Gastroesophageal sphincter (tissue), 4 donors: ENCODE data around the gene TTYH3. TPM values are rescaled to one million over a fixed set of nuclear protein-coding genes. Genes with fewer than 3 reads are reported as not detected.
A peak's percentile ranks its signal among the peaks of the same experiment; 100 is the strongest.

Source experiments
- ATAC-seq: fragments of 150-250 bp; one replicate; pipeline ENCODE4 v1.9.1; 2016; ENCODE audit warnings: mild to moderate bottlenecking, moderate library complexity
- H3K27ac ChIP-seq, 4 donors: fragments of 200-600 bp; sonication (generic) in 3 of 4; 1 replicate in 3 of 4; 2 replicates in 1 of 4; pipeline ENCODE4 v1.5.1; 2016 to 2019
- H3K27me3 ChIP-seq: fragments of 200-600 bp; sonication (generic); one replicate; pipeline ENCODE4 v1.5.1; 2019
- H3K36me3 ChIP-seq, 2 donors: fragments of 200-600 bp; sonication (generic); one replicate each; pipeline ENCODE4 v1.5.1; 2019; ENCODE audit warnings: control low read depth in 1 of 2
- H3K4me1 ChIP-seq, 3 donors: fragments of 200-600 bp; sonication (generic); 1 replicate in 2 of 3; 2 replicates in 1 of 3; pipeline ENCODE4 v1.5.1; 2016 to 2019; ENCODE audit warnings: control low read depth in 2 of 3
- H3K4me3 ChIP-seq, 2 donors: fragments of 200-600 bp; sonication (generic); one replicate each; pipeline ENCODE4 v1.5.1; 2019; ENCODE audit warnings: mild to moderate bottlenecking in 1 of 2, moderate library complexity in 1 of 2
- H3K9me3 ChIP-seq, 3 donors: fragments of 200-600 bp; sonication (generic); one replicate each; pipeline ENCODE4 v1.5.1; 2017 to 2019; ENCODE audit warnings: control low read depth in 2 of 3
- EP300 ChIP-seq: sonication (generic); formaldehyde crosslinking; IDR thresholded peaks from one replicate; pipeline ENCODE4 v1.6.1; 2017; ENCODE audit warnings: antibody characterized with exemption, mild to moderate bottlenecking
- POLR2A ChIP-seq, 2 donors: fragments of 450-650 bp; IDR thresholded peaks; one replicate each; pipeline ENCODE4 v1.6.1; 2017; ENCODE audit warnings: antibody characterized with exemption in 2 of 2, mild to moderate bottlenecking in 2 of 2, moderate library complexity in 1 of 2
- POLR2AphosphoS5 ChIP-seq: sonication (generic); formaldehyde crosslinking; IDR thresholded peaks from one replicate; pipeline ENCODE4 v1.6.1; 2017; ENCODE audit warnings: antibody characterized with exemption
- WGBS, 2 donors: methylation state at CpG; one replicate each; pipeline ENCODE4 v1.1.5; 2018; ENCODE audit warnings: low coverage in 1 of 2; 5-methylcytosine and 5-hydroxymethylcytosine counted together
- total RNA-seq, 4 donors: library from RNA; depleted of rRNA; stranded (reverse); fragments of >200 nt; gene quantifications; one replicate each; pipeline ENCODE4 v1.1.0, GENCODE V29; 2016
- TF ChIP-seq, protein P1 (sequence below), 4 experiments: fragments of 200-600 bp in 2 of 4; fragments of 450-650 bp in 2 of 4; sonication (generic) in 1 of 4; IDR thresholded peaks; one replicate each; pipeline ENCODE4 v1.5.1; 2017 to 2019; ENCODE audit warnings: antibody characterized with exemption in 4 of 4, mild to moderate bottlenecking in 2 of 4, moderate library complexity in 2 of 4

TTYH3 gene
- total RNA-seq, 4 donors from 2014 or later, result 11.2 to 29.8 (median 16.9) TPM

DNA sequence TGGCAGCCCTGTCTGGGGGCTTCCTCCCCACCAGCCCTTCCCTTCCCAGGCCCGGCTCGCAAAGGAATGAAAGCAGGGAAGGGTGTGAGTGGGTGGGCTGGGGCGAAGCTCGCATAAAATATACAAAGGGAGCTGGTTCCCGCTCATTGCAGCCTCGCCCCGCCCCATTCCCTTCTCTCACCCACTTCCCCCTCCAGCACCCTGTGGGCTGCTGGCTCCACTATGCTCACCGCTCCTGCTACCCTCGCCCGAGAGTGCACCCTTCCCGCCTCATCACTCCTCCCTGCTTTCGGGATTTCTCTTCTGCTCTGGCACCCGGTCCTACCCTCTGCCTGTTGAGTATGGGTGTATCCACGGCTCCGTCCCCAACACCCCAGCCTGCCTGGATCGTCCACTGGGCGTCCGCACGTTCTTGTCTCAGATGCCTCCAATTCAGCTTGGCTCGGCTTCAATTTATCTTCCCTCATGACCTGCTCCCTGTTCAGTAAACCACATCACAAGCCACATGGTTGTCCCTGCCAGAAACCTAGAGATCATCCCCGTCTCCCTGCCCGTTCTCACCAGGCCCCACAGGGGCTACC, 14.4 kb upstream of the TTYH3 start:
- Histone ChIP-seq H3K36me3 (no peaks in the 10 kb centered on the region), H3K9me3 (no peaks in the 10 kb centered on the region), H3K27ac (no peak overlapping the region), H3K4me1 (peaks cover 4 to 77% (median 16%) of the 10 kb centered on the region in 3 donors), H3K27me3 (no peaks in the 10 kb centered on the region), H3K4me3 (no peak overlapping the region)
- TF ChIP-seq EP300, result no peak
- TF ChIP-seq POLR2AphosphoS5, result no peak
- TF ChIP-seq POLR2A (IDR thresholded peaks at IDR 0.05), result no peak
- TF ChIP-seq, protein P1, sequence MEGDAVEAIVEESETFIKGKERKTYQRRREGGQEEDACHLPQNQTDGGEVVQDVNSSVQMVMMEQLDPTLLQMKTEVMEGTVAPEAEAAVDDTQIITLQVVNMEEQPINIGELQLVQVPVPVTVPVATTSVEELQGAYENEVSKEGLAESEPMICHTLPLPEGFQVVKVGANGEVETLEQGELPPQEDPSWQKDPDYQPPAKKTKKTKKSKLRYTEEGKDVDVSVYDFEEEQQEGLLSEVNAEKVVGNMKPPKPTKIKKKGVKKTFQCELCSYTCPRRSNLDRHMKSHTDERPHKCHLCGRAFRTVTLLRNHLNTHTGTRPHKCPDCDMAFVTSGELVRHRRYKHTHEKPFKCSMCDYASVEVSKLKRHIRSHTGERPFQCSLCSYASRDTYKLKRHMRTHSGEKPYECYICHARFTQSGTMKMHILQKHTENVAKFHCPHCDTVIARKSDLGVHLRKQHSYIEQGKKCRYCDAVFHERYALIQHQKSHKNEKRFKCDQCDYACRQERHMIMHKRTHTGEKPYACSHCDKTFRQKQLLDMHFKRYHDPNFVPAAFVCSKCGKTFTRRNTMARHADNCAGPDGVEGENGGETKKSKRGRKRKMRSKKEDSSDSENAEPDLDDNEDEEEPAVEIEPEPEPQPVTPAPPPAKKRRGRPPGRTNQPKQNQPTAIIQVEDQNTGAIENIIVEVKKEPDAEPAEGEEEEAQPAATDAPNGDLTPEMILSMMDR (IDR thresholded peaks at IDR 0.05), result no peak
- 49% methylated on average over 18 of the region's 22 CpGs; no CpG with 5 or more reads in 1 of the 2 donors for WGBS, 2 donors
- ATAC-seq, result no peak

DNA sequence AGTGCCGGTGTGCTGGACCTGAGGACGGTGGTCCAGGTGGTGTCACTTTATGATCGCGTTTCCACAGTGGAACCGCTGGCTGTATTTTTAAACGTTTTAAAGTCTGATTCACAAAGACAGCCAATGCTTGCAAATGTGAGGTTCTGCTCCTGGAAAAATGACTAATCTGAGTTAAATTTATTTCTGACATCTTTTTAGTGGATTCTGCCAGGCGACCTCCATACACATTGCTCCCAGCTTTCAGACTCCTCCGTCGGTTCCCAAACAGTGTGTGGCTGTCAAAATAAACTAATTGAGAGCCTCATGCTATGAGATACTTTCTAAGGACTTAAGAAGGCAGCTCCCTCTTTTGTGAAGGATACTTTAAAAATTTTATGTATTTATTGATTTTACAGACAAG, 12.7 kb upstream of the TTYH3 start:
- TF ChIP-seq POLR2AphosphoS5, result no peak
- Histone ChIP-seq H3K36me3 (no peaks in the 10 kb centered on the region), H3K9me3 (no peaks in the 10 kb centered on the region), H3K27me3 (no peaks in the 10 kb centered on the region), H3K4me3 (no peak overlapping the region), H3K4me1 (peaks cover 0 to 76% (median 10%) of the 10 kb centered on the region in 3 donors), H3K27ac (no peak overlapping the region)
- WGBS, 2 donors, result 28 to 34% methylated on average over 7 to 9 of the region's 9 CpGs
- no peak for ATAC-seq

- 33 to 35% methylated on average over 3 to 16 of the region's 23 CpGs for WGBS, 2 donors
- peak; percentile 64 for ATAC-seq
- Histone ChIP-seq H3K4me3 (no peak overlapping the region), H3K4me1 (peaks cover 0 to 67% (median 10%) of the 10 kb centered on the region in 3 donors), H3K9me3 (no peaks in the 10 kb centered on the region), H3K36me3 (no peaks in the 10 kb centered on the region), H3K27me3 (no peaks in the 10 kb centered on the region), H3K27ac (peak overlapping the region in 1 of 4 donors; percentile 9)
- no peak for TF ChIP-seq EP300
- TF ChIP-seq POLR2A (IDR thresholded peaks at IDR 0.05), result no peak
- TF ChIP-seq, protein P1 (IDR thresholded peaks at IDR 0.05), result no peak
- TF ChIP-seq POLR2AphosphoS5, result peak; percentile 62
Observed at GRCh38 chr7:2621061-2621828, 10.5 kb upstream of the TTYH3 start.

- Histone ChIP-seq H3K27ac (no peak overlapping the region), H3K36me3 (no peaks in the 10 kb centered on the region), H3K27me3 (no peaks in the 10 kb centered on the region), H3K9me3 (no peaks in the 10 kb centered on the region), H3K4me1 (peaks cover 0 to 69% (median 16%) of the 10 kb centered on the region in 3 donors), H3K4me3 (no peak overlapping the region)
- no peak for ATAC-seq
- WGBS, 2 donors, result 47 to 52% methylated on average over 5 to 6 of the region's 12 CpGs
- TF ChIP-seq, protein P1 (IDR thresholded peaks at IDR 0.05), result no peak
- TF ChIP-seq EP300 (no peak), POLR2A (IDR thresholded peaks at IDR 0.05) (no peak), POLR2AphosphoS5 (no peak)
Observed at GRCh38 chr7:2621948-2622640, 9.7 kb upstream of the TTYH3 start.

DNA sequence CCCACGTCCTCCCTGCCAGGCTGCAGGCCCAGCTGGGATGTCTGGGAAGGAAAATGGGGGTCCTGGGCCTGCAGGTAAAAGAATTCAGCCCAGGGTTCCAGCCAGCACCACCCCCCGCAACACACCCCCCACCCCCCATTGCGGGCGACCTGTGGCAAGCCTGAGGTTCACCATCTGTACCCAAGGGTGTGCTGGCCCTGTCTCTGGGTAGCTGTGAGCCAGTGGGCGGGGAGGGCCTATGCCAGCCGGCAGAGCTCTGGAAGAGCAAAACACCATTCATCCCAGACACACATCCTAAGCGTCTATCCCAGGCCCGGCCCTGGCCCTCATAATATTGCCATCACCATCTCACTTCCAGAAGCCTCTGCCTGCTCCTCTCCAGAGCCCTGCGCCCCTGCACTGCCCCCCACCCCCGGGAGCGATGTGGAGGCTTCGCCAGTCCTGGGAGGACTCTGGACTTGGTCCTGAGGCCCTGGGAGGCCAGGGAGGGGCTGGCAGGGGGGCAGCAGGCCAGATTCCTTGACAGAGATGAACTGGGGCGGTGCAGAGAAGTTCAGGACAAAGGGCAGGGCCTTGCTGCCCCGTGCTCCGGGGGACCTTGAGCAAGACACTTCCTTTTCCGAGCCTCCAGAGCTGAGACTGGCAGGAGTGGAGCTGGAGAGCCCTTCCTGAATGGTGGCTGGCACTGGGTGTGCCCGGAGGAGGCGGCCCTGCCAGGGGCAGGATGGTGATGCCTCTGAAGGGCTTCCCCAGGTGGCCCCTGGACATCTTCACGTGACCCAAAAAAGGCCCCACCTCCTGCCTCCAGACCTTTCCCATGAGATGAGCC, 8.7 kb upstream of the TTYH3 start:
- 63% methylated on average over 3 of the region's 19 CpGs; no CpG with 5 or more reads in 1 of the 2 donors for WGBS, 2 donors
- Histone ChIP-seq H3K9me3 (no peaks in the 10 kb centered on the region), H3K36me3 (no peaks in the 10 kb centered on the region), H3K4me1 (peaks cover 0 to 67% (median 16%) of the 10 kb centered on the region in 3 donors), H3K27ac (peak overlapping the region in 1 of 4 donors; percentile 22), H3K4me3 (no peak overlapping the region), H3K27me3 (no peaks in the 10 kb centered on the region)
- TF ChIP-seq EP300, result no peak
- TF ChIP-seq, protein P1 (IDR thresholded peaks at IDR 0.05), result no peak
- TF ChIP-seq POLR2A (IDR thresholded peaks at IDR 0.05), result no peak
- no peak for TF ChIP-seq POLR2AphosphoS5
- ATAC-seq, result peak; percentile 66
